Activated naive CD4-positive, alpha-beta T cell (primary cell): Measurements from ENCODE around the gene NR2F1-AS1.
"Not testable (repeated sequence)": the region's sequence is repeated elsewhere in the genome, so short reads cannot be mapped to it uniquely, and the experiment has no call there.

ENCODE experiments used
- DNase-seq, 4 experiments: peaks; one replicate each; lab custom pipeline; 2025; lab: John Stamatoyannopoulos, UW

Gene NR2F1-AS1

DNA sequence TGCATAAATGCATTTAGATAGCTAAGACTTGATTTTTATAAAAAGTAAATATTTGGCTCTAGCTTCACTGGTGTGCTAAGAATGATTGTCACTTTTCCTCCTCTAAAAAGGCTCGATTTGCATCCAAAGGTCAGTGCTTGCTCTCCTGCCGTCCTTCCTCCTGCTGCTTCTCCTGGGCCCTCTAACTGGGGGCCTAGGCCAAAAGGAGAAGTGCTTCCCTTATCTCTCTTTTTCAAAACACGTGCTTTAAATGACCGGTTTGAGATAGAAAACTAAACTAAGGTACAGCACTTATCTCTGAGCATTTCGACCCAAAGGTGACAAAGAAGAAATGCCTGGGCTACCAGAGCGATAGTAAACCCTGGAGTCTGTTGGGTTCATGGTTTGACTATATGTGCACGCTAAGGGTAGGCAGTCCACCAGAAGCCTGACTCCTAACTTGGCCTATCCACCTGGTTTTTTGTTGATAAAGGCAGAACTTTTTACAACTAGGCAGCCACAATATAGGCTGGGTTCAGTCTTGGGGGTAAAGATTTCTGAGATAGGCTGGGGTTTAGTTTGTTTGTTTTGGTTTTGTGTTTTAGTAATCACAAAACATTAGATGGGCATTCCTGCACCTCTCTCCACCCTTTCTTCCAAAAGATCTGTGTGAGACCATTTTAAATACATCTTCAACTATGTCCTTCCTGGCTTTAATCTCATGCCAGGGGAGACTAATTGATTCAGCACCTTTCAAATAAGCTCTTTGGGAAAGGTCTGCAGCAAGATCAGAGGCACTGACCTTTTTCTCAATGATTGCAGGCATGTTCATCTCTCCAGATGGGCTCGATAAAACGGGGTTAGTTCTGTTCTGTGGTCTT lies 3.8 kb downstream of the NR2F1-AS1 start:
- DNase-seq: no peak

DNA sequence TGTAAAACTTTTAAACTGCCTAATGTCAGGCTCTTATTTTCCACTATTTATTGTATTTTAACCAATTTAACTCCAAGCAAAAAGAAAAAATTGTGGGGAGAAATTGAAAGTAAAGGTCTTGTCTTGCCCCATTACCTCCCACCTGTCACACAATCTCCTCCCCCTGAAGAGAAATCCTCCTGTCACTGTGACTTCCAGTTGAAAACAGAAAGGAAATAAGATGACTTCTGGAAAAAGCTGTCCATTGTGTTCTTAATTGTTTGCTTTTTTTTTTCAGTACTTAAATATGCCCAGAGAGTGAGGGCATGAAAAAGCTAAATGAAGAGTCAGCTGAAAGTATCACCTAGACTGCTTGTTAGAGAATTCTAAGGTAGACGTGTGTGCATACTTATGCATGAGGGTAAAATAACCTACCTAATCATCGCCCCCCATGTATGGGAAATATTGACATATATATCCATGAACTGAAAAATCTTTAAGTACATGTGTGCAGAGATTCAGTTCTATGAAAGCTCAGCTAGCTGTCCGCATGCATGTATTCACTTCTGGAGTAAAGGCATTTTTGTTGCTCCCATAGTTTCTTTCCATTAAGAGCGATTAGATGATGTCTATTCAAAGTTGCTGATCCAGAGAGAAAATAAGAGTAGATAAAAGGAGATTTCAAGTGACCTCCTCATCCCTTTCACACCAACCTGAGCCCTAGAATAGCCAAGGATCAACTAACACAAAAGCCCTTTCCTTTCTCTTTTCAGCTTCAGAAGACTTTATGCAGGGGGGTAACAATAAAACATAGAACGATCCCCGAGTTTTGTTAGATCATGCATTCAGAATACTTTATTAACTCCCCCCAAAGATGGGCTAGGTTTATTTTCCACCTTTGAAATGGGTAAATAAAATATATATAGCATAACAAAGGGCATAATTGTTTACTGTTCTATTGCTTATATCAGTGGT lies 5.3 kb downstream of the NR2F1-AS1 start:
- no peak for DNase-seq

DNA sequence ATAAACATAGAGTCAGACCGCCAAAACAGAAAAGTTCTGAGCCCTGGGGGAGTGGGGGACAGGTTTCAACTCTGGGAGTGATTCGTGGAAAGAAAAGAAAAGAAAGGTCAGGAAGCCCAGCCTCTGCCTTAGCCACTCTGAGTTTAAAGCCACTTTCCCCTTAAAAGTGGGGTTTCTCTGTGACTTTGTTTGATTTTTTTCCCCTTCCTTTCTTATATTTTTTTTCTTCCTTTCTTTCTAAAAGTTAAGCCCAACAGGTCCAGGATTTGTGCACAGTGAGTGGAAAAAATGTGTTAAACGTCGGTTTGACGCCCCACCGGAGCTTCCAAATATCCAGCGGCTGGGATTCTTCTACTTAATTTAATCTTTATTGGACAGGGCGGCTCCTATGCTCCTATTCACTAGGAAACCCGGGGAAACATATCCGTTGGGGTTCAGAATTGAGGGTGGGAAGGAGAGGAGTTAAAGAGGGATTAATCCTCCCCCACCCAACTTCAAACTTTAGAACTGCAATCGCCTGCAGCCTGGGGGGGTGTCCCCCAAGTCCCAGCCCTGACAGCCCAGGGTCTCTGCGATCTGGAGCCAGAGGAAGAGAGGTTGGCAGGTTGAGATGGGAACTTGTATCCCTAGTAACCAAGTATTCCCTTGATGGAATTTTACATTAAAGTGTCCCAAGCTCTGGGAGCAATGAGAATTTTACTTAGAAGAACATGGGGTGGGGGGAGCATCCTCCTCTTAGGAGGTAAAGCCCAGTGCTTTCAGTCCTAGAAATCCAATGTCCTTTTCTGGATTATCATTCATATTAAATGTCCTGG lies 6.3 kb downstream of the NR2F1-AS1 start:
- no peak for DNase-seq

GRCh38 chr5:93573354-93574351 lies 7.4 kb downstream of the NR2F1-AS1 start:
- no peak for DNase-seq

DNA sequence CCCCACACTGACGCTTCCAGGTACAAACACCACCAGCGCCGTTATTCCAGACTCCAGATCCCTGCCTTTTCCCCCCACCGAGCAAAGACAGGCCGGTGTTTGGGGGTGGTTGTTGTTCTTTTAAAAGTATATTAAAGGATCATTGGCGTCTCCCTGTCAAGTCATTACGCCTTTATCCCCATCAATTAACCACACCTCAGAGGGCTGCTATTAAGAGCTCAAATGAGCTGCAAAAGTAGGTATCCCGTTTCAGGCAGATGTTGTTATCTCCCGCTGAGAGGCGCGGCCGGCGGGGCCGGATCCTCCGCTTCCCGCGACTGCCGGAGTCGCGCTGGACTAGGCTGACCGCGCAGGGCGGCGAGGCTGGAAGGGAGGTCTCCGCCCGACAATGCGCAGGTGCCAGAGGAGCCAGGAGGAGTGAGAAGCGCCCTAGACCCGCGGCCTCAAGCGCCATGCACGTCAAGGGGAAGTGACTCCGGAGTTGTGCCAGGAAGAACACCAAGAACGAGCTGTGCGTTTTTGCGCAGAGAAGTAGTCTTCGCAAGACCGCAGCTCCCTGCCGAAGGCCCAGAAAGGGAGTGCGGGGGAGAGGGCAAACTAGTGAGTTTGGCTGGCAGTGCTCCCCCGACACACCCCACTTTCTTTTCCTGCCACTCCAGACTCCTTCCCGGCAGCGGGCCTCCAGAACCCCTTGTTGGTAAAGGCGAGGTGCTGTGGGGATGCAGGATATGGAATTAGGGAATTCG lies 8.2 kb downstream of the NR2F1-AS1 start:
- no peak for DNase-seq

DNA sequence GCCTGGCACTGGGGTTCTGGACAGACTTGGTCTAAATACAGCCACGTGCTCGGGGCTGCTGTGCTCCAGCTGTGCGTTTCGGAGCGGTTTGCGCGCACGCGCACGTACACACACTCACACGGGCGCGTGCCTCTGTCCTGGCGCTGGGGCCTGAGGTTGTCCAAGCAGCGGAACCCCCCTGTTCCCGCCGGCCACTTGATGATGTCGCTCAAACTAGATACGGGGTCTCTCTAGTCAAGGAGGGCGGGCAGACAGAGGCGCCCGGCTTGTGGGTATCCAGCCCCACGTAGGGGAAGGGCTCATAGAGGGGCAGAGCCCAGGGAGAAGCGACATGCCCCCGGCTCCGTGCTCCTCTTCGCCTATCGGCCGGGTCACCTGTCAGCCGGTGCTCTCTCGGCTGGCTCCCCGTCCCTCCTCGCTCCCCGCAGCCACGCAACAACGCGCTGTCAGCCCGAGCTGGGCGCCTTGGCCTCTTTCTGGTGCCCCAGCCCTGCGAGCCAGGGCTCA lies 8.9 kb downstream of the NR2F1-AS1 start:
- no peak for DNase-seq

- DNase-seq: no peak
These were observed 9.7 kb downstream of the NR2F1-AS1 start for GRCh38 chr5:93571114-93571949.

DNA sequence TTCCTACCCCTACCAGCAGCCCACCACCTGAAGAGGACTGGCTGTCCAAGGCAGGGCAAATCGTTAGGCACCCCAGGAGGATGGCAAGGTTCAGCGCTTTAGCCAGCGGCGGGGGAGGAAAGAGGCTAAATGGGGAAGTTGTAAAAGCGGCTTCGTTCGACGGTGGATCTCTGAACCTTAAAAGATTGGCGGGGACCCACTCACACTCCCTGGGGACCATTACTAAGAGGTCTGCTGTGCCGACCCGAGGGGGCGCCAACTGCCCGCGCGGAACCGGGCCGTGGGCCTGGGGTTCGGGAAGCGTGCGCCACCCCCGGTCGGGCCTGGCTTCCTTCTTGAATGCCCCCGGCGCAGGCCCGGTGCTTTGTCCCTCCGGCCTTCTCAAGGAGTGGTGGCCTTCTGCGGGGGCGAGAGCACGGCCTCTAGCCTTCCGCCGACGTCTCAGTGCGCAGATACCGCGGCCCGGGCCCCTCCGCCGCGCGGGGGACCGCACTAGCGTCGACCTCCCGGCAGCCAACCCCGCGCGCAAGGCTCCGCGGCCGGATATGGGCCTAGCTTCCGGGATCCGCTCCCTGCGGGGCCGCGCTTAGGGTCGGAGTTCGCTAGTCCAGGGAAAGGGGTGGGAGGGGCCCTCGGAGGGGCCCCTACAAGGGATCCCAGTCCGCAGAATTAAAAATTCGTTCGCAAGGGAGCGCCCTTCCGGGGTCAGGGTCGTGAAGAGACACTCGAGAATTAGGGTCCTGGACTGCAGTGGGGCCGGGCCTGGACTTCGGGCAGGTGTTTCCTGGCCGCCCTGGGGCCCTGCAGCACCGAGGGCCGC lies 10.5 kb downstream of the NR2F1-AS1 start:
- no peak for DNase-seq

- DNase-seq: no peak
These were observed 11.5 kb downstream of the NR2F1-AS1 start for GRCh38 chr5:93569300-93570160.

- no peak for DNase-seq
These were observed 13.6 kb downstream of the NR2F1-AS1 start for GRCh38 chr5:93567424-93567823.

GRCh38 chr5:93566091-93566490 lies 14.9 kb downstream of the NR2F1-AS1 start:
- no peak for DNase-seq

DNA sequence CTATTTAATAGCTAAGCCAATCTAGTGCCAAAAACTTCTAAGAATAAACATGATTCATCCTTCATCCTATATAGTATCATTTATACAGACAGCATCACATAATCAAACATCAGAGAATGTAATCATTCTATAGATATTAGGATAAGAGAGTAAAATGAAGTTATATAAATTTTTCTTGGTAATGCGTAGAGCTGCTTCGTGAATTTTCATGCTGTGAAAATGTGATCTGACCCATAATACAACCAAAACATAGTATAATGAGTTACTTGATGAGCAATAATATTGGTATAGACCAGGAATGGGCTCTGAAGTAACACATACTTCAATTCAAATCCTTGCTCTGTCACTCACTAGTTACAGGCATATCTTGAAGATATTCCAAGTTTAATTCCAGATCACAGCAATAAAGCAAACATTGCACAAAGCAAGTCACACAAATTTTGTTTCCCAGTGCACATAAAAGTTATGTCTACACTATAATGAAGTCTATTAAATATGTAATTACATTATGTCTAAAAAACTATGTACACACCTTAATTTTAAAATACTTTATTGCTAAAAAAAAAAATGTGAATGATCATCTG lies 23.9 kb downstream of the NR2F1-AS1 start:
- DNase-seq: no peak

DNA sequence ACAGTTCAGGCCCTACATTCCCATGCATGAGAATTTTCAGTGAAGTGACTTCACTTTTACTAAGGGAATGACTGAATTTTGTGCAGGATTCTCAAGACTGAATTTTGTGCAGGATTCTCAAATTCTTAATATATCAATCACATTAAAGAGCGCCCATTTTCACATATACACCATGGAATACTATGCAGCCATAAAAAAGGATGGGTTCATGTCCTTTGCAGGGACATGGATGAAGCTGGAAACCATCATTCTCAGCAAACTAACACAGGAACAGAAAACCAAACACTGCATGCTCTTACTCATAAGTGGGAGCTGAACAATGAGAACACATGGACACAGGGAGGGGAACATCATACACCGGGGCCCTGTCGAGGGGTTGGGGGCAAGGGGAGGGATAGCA lies 31.4 kb downstream of the NR2F1-AS1 start:
- DNase-seq: not testable (repeated sequence)

DNA sequence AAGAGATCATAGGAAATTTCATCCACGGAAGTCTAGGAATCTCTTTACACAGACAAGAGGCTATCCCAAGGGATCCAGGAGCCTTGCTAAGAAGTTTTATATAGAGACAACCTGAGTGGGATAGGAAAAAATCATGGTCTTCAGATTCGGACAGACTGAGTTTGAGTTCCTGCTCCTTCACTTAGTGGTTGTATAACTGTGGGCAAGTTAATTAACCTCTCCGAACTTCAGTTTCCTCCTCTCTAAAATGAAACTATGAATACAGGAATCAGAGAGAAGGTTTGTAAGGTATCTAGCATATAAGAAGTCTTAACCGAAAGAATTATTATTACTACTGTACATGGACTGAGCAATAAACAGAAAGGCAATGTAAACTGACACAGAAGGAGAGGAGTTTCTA lies 35.1 kb downstream of the NR2F1-AS1 start:
- DNase-seq: no peak

GRCh38 chr5:93532370-93532769 lies 48.6 kb downstream of the NR2F1-AS1 start:
- no peak for DNase-seq

GRCh38 chr5:93521815-93522214 lies 59.2 kb downstream of the NR2F1-AS1 start:
- DNase-seq: not testable (repeated sequence)

GRCh38 chr5:93519740-93520139 lies 61.3 kb downstream of the NR2F1-AS1 start:
- DNase-seq: no peak
